Stimulated activated CD4-positive, alpha-beta T cell treated with anti-CD3 and anti-CD28 coated beads, Interleukin-12 subunit alpha, Interleukin-12 subunit beta, amount 100 ng/mL, for 4 hours (primary cell): ENCODE measurements around the gene PLAU.
"Not testable (repeated sequence)": the region's sequence is repeated elsewhere in the genome, so short reads cannot be mapped to it uniquely, and the experiment has no call there.

Experiments
- DNase-seq: peaks from one replicate; pipeline ENCODE4 v3.0.0-alpha.2; 2020

PLAU gene

DNA sequence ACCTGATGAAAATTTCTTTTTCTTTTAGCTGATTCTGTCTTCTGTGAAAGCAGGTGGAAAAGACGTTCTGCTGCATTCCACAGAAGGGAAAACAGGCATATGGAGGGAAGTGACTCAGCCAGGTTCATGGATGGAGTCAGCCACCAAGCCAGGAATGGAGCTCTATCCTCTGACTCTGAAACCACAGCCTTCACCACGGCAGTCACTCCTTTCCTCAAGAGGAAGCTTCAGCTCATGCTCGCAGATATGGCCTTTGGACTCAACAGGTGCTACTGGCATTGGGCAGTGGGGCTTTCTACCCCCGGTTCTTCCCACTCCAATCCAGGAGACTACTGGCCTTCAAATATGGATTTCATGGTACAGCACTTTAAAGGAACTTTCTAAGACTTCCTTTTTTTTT lies 11.5 kb upstream of the PLAU start:
- no peak for DNase-seq

DNA sequence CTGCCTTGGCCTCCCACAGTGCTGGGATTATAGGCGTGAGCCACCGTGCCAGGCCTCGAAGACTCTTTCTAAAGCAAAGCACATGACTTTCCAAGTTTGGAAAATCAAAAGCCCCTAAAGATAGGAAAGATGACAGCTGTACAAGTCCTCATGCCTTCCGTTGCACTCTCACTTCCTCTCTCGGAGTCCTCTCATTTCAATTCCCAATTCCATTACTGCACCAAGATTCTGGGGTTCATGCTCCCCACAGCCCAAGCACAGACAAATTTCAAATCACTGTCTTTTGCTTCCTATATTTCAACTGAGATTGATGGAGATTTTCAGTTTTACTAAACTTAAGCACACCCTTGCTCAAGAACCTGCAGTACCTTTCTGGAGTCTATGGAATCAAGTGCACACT lies 10.9 kb upstream of the PLAU start:
- no peak for DNase-seq

DNA sequence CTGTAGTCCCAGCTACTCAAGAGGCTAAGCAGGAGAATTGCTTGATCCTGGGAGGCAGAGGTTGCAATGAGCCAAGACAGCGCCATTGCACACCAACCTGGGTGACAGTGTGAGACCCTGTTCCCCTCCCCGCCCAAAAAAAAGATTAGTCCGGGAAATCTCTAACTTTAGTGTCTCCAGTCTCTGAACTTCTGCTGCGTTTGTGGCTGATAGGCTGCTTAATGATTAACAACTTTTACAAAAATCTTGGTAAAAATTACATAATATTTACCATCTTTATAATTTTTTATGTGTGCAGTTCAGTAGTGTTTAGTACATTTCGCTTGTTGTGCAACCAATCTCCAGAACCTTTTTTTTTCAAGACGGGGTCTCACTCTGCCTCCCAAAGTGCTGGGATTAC lies 9.7 kb upstream of the PLAU start:
- no peak for DNase-seq

DNA sequence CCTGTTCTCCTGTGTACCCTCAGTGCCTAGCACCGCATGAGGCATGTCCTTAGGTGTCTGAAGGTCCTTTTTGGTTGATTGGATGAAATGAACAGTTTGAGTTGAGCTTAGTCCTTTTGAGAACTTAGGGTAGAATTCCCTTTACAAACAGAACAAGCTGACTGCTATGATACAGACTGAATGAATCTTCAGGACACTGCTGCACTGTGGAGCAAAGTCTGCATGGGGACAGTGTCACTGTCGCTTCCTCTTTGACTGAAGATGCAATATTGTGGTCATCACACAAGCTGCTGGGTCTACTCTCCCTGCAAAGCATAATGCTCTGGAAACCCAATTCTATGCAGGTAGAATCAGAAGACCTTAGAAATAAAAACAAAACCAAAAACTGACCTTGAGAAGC lies 8.6 kb upstream of the PLAU start:
- no peak for DNase-seq

DNA sequence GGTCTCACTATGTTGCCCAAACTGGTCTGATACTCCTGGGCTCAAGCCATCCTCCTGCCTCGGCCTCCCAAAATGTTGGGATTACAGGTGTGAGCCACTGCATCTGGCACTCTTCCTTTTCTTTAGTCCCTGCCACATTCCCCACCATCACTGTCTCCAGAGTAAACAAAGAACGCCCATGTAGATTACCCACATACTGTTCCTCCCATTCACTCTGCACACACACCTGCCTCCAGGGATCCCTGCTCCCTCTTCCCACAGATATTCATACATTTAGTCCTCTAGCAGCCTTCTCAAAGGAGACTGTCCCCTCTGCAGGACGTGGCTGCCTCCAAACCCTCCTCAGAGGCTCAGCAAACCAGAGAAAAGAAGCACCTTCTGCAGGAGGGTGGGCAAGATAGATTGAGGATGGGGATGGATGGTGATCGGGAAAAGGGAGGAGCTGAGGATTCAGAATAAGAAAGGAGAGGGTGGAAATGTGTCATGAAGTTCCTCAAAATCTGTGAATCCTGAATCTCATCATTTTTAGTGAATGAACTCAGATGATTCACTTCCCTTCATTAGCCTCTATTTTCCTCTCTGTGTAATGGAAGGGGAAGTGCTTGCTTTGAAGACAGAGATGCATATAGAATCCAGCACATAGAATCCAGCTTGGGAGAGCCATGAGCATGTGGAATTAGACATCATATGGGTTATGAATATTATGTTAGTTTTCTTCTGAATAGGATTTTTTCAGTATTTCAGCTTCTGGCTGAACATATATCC lies 5.5 kb upstream of the PLAU start:
- DNase-seq: no peak

DNA sequence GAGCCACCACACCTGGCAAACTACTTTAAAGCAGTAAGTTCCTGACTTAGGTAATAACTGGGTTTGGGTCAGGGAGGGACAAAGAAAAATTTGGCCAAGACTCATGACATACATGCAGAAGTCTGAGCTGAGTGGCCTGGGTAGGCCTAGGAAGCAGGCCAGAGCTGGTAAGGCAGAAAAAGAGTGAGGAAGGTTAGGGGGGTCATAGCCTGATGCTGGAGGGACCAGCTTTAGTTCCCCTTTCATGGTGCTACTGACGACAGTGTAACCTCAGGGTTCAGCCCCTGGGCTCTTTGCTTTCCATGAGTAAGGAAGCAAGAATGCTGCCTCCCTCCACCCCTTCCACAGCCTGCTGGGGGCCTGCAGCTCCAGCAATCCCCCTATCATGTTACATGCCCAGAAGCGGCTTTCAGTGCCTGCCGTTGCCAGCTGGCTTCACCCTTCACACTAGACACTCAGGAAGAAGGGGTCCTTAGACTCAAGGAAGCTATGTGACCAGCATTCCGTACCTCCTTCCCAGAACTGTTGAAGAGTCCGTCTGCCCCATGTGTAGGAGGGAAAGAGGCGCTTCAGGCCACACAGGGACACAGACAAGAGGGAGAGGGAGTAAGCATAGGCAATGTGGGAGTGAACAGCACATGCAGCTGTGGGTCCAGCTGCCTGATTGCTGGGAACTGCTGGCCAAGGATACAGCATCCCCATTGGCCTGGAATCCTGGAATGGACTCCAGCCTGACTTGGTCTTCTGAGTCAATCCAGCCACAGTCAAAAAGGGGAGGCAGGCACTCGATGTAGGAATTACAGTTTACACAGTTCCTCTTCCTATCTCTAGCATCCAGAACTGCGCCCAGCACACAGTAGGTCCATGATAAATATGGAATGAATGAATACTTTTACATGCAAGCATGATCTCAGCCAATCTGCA lies 4.1 kb upstream of the PLAU start:
- no peak for DNase-seq

DNA sequence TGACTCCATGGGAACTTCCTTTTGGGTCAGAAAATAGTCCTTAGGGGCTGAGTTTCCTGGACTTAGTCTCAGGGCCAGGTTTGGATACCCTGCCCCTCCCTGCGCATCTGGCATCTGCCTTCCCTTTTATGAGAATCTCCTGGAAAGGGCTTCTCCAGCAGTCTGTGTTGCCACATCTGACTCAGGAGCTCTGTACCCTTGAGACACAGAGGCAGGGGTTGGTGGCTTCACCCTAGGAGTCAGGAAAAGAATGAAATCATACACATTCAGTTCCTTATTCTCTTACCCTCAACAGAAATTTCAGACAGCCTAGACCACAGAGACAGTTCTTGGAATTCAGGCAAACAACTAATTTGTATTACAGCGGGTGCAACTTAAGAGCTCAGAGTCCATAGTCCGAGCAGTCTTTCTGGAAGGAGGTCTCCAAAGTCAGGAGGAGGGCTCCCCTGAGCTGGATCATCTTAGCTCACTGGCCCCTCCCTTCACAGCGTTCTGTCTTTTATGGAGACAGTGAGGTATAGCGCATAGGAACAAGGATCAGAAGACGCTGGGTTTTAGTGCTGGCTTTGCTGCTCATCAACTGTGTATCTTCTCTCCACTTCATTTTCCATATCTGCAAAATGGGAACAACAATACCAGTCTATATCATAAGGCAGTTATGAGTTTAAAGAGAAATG lies 3.0 kb upstream of the PLAU start:
- DNase-seq: no peak

DNA sequence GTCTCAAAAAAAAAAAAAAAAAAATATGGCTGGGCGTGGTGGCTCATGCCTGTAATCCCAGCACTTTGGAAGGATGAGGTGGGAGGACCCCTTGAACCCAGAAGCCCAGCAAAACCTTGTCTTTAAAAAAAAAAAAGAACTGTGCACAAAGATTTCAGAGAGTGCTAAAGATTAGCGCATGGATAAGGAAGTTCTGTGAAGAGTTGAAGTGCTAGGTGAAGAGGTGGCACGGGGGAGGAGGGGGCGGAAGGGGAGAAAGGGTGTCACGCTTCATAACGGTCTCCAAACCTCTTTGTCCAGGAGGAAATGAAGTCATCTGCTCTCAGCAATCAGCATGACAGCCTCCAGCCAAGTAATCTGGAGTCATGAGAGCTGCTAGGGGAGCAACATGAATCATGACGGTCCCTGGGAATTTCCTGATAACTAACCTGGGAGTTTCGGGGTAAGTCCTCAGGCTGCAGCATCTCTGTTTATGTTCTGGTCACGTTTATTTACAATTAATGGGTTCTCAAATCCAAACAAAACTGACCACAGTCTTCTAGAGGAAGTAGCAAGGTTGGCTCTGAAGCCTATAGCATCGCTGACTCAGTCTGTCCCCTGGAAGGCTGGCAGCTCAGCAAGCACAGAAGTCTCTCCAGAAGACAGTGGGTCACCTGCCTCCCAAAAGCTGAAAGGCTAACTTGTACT lies 1.9 kb upstream of the PLAU start:
- DNase-seq: peak; percentile 58

DNA sequence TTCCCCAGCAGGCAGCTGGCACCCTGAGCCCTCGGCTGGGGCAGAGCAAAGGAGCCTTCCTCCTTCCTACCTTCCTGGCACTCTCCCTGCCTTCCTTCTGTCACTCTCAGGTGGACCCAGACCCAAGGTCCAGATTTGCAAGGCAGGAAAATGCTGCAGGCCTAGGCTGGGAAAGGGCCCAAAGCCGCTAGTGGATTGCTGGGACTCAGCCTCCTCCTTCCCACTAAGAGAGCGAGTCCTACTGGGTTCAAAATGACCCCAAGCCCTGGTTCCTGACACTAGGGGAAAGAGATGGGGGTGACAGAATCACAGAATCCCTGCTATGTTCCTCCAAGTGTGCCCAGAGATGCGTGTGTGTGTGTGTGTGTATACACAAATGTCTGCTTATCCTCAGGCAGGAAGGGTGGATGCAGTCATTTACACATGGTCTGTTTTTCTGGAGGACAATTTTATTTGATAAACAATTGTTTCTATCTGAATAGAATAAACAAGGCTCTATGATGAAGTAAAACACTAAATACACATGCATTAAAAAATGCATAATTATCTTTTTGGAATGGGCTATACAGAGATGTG lies 1.3 kb upstream of the PLAU start:
- DNase-seq: no peak

DNA sequence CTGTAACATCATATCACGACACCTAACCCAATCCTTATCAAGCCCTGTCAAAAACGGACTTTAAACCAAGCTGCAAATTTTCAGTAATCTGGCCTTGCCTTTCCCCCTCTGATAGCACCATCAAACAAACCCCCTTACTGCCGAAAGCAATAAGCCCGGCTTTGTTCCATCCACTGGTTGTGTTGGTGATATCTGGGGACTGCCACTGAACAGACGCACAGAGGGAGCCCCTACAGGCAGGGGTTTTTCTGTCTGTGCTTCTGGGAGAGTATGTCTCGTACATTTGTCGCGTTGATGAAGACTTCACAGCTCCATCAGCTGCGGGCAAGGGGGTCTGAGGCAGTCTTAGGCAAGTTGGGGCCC lies 550 bp upstream of the PLAU start:
- no peak for DNase-seq

DNA sequence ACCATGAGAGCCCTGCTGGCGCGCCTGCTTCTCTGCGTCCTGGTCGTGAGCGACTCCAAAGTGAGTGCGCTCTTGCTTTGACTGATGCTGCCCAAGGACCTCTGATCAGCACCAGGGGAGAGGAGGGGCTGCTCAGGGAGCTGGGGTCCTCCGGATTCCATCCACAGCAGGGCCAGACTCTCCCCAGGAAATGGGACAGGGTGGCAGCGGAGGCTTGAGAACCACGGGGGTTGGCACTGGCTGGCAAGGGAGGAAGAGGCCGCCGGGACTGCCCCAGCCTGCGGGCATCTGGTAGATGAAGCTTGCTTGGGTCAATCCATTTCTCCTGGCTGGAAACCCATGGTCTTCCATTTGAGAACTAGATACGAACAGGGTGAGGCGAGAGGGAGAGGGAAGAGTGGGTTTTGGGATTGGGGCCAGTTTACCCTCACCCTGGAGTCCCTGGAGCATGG lies 647 bp downstream of the PLAU start:
- no peak for DNase-seq

DNA sequence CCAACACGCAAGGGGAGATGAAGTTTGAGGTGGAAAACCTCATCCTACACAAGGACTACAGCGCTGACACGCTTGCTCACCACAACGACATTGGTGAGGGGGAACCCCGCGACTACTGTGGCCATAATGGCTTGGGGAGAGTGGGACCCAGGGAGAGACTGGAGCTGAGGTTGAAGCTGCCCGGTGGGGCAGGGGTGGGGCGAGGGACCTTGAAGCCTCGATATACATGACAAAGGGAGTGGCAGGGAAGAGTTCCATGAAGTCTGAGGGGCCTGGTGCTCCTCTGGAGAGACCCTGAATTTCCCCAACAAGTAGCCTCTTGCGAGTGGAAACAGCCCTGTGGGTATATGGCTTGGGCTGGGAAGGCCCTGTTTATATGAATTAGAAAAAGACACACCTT lies 3.1 kb downstream of the PLAU start:
- no peak for DNase-seq

DNA sequence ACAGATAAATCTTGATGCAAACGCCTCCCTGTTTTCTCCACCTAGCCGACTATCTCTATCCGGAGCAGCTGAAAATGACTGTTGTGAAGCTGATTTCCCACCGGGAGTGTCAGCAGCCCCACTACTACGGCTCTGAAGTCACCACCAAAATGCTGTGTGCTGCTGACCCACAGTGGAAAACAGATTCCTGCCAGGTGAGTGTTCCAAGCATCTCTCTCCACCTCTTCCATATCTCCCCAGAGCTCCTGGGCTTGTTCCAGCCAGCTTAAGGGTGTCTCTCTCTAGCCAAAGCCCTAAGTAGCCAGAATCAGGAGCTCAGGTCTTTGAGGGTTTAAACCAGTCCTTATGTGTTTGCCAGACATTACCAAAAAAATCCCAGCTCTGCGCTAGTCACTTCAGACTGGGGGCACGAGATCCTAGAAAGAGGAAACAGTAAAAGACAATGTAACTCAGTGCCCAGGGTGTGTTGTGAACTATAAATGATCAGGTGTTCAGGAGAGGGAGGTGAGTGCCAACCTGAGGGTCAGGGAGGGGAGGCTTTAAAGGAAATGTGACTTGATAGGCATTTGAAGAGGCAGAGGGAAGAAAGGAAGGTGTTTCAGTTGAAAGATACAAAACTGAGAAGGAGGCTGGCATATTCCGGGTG lies 4.4 kb downstream of the PLAU start:
- DNase-seq: no peak

DNA sequence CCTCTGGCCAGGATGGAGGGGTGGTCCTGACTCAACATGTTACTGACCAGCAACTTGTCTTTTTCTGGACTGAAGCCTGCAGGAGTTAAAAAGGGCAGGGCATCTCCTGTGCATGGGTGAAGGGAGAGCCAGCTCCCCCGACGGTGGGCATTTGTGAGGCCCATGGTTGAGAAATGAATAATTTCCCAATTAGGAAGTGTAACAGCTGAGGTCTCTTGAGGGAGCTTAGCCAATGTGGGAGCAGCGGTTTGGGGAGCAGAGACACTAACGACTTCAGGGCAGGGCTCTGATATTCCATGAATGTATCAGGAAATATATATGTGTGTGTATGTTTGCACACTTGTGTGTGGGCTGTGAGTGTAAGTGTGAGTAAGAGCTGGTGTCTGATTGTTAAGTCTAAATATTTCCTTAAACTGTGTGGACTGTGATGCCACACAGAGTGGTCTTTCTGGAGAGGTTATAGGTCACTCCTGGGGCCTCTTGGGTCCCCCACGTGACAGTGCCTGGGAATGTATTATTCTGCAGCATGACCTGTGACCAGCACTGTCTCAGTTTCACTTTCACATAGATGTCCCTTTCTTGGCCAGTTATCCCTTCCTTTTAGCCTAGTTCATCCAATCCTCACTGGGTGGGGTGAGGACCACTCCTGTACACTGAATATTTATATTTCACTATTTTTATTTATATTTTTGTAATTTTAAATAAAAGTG lies 6.0 kb downstream of the PLAU start:
- DNase-seq: no peak

DNA sequence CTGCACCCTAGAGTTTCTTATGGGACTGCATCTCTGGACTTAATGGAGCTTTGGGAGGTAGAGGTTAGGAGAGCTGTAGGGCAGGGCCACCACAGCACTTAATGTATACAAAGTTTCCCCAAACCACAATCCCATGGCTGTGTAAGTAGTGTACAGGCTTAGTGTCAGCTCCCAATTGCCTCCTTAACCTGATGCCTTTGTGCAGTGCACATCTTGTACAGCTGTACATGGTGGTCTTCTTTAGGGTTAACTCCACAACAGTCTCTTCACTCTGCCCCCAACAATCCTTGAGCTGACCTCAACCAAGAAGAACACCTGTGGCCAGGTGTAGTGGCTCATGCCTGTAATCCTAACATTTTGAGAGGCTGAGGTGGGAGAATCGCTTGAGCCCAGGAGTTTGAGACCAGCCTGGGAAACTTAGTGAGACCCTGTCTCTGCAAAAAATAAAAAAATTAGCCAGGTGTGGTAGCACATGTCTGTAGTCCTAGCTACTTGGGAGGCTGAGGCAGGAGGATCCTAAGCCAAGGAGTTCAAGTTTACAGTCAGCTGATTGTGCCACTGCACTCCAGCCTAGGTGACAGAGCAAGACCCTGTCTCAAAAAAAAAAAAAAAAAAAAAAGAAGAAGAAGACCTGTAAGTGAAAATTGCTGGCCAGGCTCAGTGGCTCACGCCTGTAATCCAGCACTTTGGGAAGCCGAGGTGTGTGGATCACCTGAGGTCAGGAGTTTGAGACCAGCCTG lies 6.8 kb downstream of the PLAU start:
- no peak for DNase-seq

DNA sequence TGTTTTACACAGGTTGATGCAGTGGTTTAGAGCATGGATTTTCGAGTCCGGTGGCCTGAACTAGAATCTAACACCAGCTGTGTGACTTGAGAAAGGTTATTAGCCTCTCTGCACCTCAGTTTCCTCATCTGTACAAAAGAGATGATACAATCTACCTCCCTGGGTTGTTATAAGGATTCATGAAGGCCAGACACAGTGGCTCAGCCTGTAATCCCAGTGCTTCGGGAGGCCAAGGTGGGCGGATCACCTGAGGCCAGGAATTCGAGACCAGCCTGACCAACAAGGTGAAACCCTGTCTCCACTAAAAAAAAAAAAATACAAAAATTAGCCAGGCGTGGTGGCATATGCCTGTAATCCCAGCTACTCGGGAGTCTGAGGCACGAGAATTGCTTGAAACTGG lies 8.5 kb downstream of the PLAU start:
- not testable (repeated sequence) for DNase-seq

DNA sequence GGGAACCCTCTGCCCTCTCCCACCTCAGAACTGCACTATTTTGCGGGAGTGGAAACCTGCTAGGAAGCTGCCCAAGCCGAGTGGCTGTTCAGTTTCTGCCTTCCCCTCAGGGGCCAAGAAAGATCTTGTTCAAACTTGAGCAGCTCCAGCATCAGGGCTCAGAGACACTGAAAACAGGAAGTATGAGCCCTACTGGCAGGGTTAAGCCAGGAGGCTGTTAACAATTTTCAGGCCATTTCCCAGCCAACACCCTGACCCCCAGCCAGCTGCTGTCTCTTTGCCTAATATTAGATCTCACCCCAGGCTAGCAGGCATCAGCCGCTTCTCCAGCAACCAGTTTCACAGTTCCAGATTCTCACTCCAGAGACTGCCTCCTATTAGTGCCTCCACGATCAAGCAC lies 9.2 kb downstream of the PLAU start:
- DNase-seq: no peak

DNA sequence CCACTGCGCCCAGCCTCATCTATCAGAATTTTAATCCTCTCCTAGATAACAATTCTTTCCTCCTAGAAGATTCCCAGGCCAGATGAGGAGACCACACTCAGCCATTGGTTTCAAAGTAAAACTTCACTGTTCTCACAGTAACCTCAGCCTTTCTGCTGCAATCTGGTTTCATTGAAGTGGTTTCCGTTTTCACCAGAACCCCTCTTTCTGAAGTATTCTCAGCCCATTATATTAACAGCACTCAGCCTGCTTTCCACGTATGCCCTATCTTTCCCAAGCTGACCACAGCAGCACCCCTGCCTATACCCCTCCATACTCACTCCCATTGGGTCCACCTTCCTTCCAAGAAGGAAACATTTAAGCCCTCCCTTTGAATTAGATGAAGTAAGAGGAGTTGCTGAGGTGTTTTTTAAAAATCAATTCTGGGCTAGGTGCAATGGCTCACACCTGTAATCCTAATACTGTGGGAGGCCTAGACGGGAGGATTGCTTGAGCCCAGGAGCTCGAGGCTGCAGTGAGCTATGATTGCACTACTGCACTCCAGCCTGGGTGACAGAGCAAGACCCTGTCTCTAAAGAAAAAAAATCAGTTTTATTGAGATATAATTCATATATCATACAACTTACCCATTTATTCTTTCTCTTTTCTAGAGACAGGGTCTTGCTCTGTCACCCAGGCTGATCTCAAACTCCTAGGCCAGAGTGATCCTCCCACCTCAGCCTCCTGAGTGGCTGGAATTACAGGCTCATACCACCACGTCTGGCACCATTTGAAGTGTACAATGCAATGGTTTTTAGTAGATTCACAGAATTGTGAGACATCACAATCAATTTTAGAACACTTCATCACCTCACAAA lies 11.3 kb downstream of the PLAU start:
- no peak for DNase-seq

DNA sequence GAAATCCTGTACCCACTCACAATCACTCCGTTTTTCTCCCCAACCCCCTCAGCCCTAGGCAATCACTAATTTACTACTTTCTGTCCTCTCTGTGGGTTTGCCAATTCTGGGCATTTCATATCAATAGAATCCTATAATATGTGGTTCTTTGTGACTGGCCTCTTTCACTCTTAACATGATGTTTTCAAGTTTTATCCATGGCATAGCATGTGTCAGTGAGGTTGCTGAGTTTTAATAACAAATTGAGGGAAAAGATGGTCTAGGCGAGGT lies 11.9 kb downstream of the PLAU start:
- DNase-seq: no peak
